Thyroid gland (tissue), 4 donors: ENCODE measurements around the gene PAEP.

ENCODE experiments used
- POLR2A ChIP-seq, 2 donors: fragments of 450-650 bp; IDR thresholded peaks; one replicate each; pipeline ENCODE4 v1.6.1; 2017; ENCODE audit warnings: antibody characterized with exemption in 2 of 2, mild to moderate bottlenecking in 2 of 2, moderate library complexity in 1 of 2
- TF ChIP-seq, protein P1 (sequence below), 6 experiments: fragments of 200-600 bp in 3 of 6; fragments of 450-650 bp in 3 of 6; sonication (generic) in 3 of 6; IDR thresholded peaks; one replicate each; pipeline ENCODE4 v1.5.1; 2016 to 2019; ENCODE audit warnings: antibody characterized with exemption in 6 of 6, mild to moderate bottlenecking in 2 of 6, inconsistent platforms in 1 of 6, moderate library complexity in 1 of 6

DNA sequence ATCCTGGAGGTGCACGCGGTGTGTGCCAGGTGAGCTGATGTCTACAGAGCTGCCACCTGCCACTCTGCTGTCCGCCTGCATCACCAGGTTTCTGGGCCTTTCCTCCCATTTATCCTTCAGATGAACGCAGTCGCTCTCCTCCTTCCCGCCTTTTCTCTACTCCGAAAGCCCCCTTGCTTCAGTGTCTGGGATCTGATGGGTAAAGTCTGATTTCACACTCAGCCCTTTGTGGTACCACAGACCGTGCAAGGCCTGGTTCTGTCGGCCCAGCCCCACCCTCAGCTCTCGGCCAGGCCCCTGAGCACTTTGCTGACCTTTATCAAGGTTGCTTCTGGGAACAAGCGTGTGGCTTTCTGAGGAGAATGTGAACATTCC lies 45.3 kb downstream of the PAEP start:
- TF ChIP-seq, protein P1, sequence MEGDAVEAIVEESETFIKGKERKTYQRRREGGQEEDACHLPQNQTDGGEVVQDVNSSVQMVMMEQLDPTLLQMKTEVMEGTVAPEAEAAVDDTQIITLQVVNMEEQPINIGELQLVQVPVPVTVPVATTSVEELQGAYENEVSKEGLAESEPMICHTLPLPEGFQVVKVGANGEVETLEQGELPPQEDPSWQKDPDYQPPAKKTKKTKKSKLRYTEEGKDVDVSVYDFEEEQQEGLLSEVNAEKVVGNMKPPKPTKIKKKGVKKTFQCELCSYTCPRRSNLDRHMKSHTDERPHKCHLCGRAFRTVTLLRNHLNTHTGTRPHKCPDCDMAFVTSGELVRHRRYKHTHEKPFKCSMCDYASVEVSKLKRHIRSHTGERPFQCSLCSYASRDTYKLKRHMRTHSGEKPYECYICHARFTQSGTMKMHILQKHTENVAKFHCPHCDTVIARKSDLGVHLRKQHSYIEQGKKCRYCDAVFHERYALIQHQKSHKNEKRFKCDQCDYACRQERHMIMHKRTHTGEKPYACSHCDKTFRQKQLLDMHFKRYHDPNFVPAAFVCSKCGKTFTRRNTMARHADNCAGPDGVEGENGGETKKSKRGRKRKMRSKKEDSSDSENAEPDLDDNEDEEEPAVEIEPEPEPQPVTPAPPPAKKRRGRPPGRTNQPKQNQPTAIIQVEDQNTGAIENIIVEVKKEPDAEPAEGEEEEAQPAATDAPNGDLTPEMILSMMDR (IDR thresholded peaks at IDR 0.05): no peak
- TF ChIP-seq POLR2A (IDR thresholded peaks at IDR 0.05): no peak
